ENCODE data around the gene SEMA4D.

GRCh38 chr9:89481538-89481915 is 16.4 kb downstream of the SEMA4D start:
- TF ChIP-seq, protein P1, sequence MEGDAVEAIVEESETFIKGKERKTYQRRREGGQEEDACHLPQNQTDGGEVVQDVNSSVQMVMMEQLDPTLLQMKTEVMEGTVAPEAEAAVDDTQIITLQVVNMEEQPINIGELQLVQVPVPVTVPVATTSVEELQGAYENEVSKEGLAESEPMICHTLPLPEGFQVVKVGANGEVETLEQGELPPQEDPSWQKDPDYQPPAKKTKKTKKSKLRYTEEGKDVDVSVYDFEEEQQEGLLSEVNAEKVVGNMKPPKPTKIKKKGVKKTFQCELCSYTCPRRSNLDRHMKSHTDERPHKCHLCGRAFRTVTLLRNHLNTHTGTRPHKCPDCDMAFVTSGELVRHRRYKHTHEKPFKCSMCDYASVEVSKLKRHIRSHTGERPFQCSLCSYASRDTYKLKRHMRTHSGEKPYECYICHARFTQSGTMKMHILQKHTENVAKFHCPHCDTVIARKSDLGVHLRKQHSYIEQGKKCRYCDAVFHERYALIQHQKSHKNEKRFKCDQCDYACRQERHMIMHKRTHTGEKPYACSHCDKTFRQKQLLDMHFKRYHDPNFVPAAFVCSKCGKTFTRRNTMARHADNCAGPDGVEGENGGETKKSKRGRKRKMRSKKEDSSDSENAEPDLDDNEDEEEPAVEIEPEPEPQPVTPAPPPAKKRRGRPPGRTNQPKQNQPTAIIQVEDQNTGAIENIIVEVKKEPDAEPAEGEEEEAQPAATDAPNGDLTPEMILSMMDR (conservative IDR thresholded peaks at IDR 0.05) = no peak
- no peak for TF ChIP-seq EZH2 (IDR thresholded peaks at IDR 0.05; ENCODE audit: low read depth)

All from PC-9 (cell line).